WI38 (cell line): ENCODE data around the gene ZWILCH.

Source experiments
- H3K4me3 ChIP-seq: 2 replicates; pipeline ENCODE4 v1.5.1; 2011; ENCODE audit warnings: low read depth, mild to moderate bottlenecking, control low read depth, low read length
- CTCF ChIP-seq: IDR thresholded peaks from 2 replicates; pipeline ENCODE4 v1.5.1; 2012; ENCODE audit warnings: low read depth, mild to moderate bottlenecking, control low read depth, low read length

Gene ZWILCH

DNA sequence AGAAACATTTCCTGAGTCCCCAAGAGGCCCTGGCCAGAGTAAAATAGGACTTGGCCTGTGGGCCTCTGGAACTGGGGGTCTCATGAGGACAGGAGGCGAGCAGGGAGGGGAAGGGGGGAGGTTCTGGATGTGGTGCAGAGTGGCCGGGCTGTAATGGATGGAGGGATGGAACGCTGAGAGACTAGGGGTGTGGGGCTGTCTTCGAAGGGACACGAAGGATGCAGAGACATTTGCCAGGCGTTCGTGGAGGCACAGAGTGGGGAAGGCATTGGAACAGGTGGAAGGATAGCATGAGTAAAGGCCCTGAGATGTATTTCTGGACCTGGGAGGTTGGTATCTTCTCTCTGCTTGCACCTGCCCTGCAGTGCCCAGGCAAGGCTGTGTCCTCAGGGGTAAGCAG is 62.8 kb downstream of the ZWILCH start:
- no peak for TF ChIP-seq CTCF

DNA sequence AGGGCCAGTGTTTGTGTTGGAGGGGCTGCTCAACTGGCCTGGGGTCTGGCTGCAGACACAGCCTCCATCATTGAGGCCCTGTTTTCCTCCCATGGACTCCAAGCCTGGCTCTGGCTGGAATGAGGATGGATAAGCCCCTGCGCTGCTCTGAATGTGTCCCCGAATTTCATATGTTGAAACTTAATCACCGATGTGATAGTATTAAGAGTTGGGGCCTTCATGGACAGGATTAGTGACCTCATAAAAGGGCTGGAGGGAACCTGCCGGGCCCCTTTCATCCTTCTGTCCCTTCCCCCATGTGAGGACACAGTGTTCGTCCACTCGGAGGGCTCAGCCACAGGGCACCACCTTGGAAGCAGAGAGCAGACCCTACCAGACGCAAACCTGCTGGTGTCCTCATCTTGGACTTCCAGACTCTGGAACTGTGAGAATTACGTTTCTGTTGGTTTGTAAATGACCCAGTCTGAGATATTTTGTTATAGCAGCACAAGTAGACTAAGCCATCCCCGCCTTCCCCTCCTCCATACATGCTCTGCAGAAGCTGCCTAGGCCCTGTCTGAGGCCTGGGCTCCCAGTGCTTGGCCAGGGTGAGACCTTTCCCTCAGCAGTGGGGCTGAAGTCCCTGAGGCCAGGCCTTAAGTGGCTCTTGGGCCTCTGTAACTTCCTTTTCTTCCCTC is 64.5 kb downstream of the ZWILCH start:
- TF ChIP-seq CTCF: no peak
- no peak overlapping the region for H3K4me3 ChIP-seq

More for the DNA sequence above, 62.8 kb downstream of the ZWILCH start:
- no peak overlapping the region for H3K4me3 ChIP-seq

DNA sequence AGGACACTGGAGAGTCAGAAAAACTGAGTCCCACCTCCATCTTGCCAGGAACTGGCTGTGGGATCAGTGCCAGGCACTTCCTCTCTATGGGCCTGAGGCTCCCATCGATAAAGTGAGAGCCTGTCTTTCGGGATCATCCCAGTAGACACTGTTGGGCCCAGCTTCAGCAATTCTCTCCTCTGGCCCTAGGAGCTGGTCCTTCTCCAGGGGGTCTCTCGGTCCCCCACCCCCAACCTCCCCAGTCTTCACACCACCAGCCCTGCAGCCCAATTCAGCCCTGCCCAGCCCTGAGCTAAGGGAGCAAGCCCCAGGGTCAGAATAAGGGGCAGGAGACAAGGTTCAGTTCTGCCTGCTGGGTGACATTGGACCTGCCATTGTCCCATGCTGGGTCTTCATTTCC is 65.2 kb downstream of the ZWILCH start:
- TF ChIP-seq CTCF: no peak
- no peak overlapping the region for H3K4me3 ChIP-seq

- TF ChIP-seq CTCF: no peak
- H3K4me3 ChIP-seq: no peak overlapping the region
Measured at GRCh38 chr15:66570842-66571478, 65.8 kb downstream of the ZWILCH start.

GRCh38 chr15:66572146-66572545 is 67.0 kb downstream of the ZWILCH start:
- no peak overlapping the region for H3K4me3 ChIP-seq
- no peak for TF ChIP-seq CTCF

- TF ChIP-seq CTCF: no peak
- no peak overlapping the region for H3K4me3 ChIP-seq
Measured at GRCh38 chr15:66573348-66573718, 68.2 kb downstream of the ZWILCH start.
